Glutamatergic neuron (in vitro differentiated cells): Measurements from ENCODE around the gene CCDC138. TPM values are rescaled to one million over a fixed set of nuclear protein-coding genes. Genes with fewer than 3 reads are reported as not detected.

Source experiments
- DNase-seq: peaks from one replicate; pipeline ENCODE4 v3.0.0; 2022
- H3K27ac Mint-ChIP-seq: one replicate; pipeline ENCODE4 v1.8.0; 2020; ENCODE audit warnings: mild to moderate bottlenecking, mixed read lengths, inconsistent platforms; ENCODE audit not compliant: unreplicated experiment
- H3K27me3 Mint-ChIP-seq: one replicate; pipeline ENCODE4 v1.8.0; 2020; ENCODE audit warnings: mild to moderate bottlenecking, moderate library complexity, mixed read lengths, inconsistent platforms; ENCODE audit not compliant: unreplicated experiment
- H3K36me3 Mint-ChIP-seq: one replicate; pipeline ENCODE4 v1.8.0; 2020; ENCODE audit warnings: mild to moderate bottlenecking, mixed read lengths, inconsistent platforms; ENCODE audit not compliant: unreplicated experiment
- H3K4me1 Mint-ChIP-seq: one replicate; pipeline ENCODE4 v1.8.0; 2020; ENCODE audit warnings: mild to moderate bottlenecking, low read depth, mixed read lengths, inconsistent platforms; ENCODE audit not compliant: unreplicated experiment
- H3K4me3 Mint-ChIP-seq: one replicate; pipeline ENCODE4 v1.8.0; 2020; ENCODE audit warnings: mild to moderate bottlenecking, mixed read lengths, inconsistent platforms; ENCODE audit not compliant: unreplicated experiment
- H3K9me3 Mint-ChIP-seq: one replicate; pipeline ENCODE4 v1.8.0; 2020; ENCODE audit warnings: mild to moderate bottlenecking, moderate library complexity, mixed read lengths, inconsistent platforms; ENCODE audit not compliant: unreplicated experiment
- CTCF ChIP-seq: fragments of 200-600 bp; sonication (generic); IDR thresholded peaks from one replicate; pipeline ENCODE4 v1.5.0; 2021; ENCODE audit not compliant: partially characterized antibody, unreplicated experiment
- total RNA-seq: library from RNA; stranded (reverse); fragmentation: NEBNext Ultra II Directional; extraction: Animal tissue kit (Norgen Biotek cat#: 25700); gene quantifications from one replicate; pipeline ENCODE4 v1.2.1, GENCODE V29; 2021; ENCODE audit not compliant: unreplicated experiment

CCDC138 gene
- total RNA-seq, 1 donor from 2014 or later: 12.0 TPM

GRCh38 chr2:108806371-108807113 is 20.0 kb downstream of the CCDC138 start:
- TF ChIP-seq CTCF: no peak
- Mint-ChIP-seq H3K27me3 (peaks cover 2% of the 10 kb centered on the region), H3K4me3 (no peak overlapping the region), H3K27ac (no peak overlapping the region), H3K4me1 (no peaks in the 10 kb centered on the region), H3K9me3 (peaks cover 8% of the 10 kb centered on the region), H3K36me3 (peaks cover 23% of the 10 kb centered on the region)
- no peak for DNase-seq

GRCh38 chr2:108809936-108810335 is 23.4 kb downstream of the CCDC138 start:
- DNase-seq: no peak
- peaks cover 23% of the 10 kb centered on the region for H3K36me3 Mint-ChIP-seq
- peaks cover 8% of the 10 kb centered on the region for H3K9me3 Mint-ChIP-seq
- no peak overlapping the region for H3K4me3 Mint-ChIP-seq
- no peak overlapping the region for H3K27ac Mint-ChIP-seq
- H3K27me3 Mint-ChIP-seq: peaks cover 2% of the 10 kb centered on the region
- H3K4me1 Mint-ChIP-seq: no peaks in the 10 kb centered on the region
- TF ChIP-seq CTCF: no peak

GRCh38 chr2:108810993-108811957 is 24.7 kb downstream of the CCDC138 start:
- TF ChIP-seq CTCF: no peak
- H3K36me3 Mint-ChIP-seq: peaks cover 23% of the 10 kb centered on the region

GRCh38 chr2:108813732-108814131 is 27.2 kb downstream of the CCDC138 start:
- Mint-ChIP-seq H3K27me3 (peaks cover 2% of the 10 kb centered on the region), H3K9me3 (peaks cover 4% of the 10 kb centered on the region), H3K36me3 (peaks cover 21% of the 10 kb centered on the region), H3K4me1 (no peaks in the 10 kb centered on the region), H3K27ac (no peak overlapping the region), H3K4me3 (no peak overlapping the region)
- TF ChIP-seq CTCF: no peak
- no peak for DNase-seq

More at GRCh38 chr2:108810993-108811957, 24.7 kb downstream of the CCDC138 start:
- H3K27me3 Mint-ChIP-seq: peaks cover 2% of the 10 kb centered on the region
- no peak overlapping the region for H3K27ac Mint-ChIP-seq
- no peak overlapping the region for H3K4me3 Mint-ChIP-seq
- H3K4me1 Mint-ChIP-seq: no peaks in the 10 kb centered on the region
- no peak for DNase-seq
- peaks cover 8% of the 10 kb centered on the region for H3K9me3 Mint-ChIP-seq
